ENCODE measurements around the gene PCK2.
"Not testable (repeated sequence)": the region's sequence is repeated elsewhere in the genome, so short reads cannot be mapped to it uniquely, and the experiment has no call there.

PCK2 gene

DNA sequence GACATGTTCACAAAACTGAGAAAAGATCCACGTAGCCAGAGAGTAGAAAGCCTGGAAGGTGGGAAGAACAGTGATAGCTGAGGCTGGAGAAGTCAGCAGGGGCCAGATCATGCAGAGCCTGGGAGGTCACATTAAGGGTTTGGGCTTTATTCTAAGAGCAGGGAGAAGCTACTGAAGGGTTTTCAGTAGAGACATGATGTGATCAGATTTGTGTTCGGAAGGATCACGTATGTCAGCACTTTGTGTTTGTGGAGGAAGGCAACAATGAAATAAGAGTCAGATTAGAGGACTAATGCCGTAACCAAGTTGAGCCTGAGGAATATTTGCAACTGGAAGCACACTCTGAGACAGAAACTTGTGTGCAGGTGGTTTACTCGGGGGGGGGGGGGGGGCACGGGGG is 4.2 kb upstream of the PCK2 start:
- DNase-seq (ENCODE audit: low read depth, low spot score) = no peak
- H3K4me3 ChIP-seq (ENCODE audit: low read length) = no peak overlapping the region

DNA sequence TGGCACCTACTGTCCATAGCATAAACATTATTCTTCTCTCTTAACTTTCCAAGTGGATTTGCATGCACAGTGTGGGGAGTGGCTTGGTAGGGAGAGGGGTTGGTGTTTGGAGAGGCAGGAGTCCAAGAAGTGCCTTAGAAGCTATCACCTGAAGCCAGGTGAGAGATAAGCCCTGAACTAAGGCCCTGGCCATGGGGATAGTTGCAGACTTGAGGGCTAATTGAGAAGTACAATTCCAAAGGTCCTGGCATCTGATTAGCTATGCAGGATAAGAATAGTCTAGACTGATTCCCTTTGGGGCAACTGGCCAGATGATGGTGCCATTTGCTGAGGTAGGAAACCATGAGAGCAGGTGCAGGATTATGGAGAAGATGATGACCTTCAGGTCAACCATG is 2.0 kb upstream of the PCK2 start:
- DNase-seq (ENCODE audit: low read depth, low spot score) = no peak
- H3K4me3 ChIP-seq (ENCODE audit: low read length) = no peak overlapping the region

DNA sequence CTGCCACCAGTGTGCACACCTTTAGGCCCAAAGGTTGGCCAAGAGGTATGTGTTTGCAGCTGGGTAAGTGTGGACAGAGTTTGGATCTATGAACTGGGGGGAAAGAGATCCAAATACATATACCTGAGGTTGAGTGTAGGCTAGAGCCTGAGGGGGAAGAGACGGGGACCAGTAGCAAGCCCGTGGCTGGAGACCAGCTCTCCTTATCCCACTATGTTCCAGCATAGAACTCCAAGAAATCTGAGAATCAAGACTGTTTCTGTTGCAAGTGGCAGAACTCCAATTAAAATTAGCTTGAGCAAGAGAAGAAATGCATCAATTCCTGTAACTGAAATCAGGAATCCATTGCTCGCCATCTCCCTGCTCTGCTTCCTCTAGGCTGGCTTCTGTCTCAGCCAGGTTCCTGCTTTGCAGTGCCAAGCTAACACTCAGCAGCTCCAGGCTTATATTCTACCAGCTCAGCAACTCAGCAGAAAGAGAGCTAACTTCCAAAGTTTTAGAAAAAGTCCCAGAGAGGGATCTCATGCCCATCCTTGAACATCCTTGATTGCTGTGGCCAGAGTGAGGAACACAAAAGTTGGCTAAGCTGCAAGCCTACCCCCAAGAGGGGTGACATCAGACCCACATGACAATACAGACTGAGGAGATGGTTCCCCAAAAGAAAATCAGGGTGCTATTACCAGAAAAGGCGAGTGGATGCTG is 1.5 kb upstream of the PCK2 start:
- DNase-seq (ENCODE audit: low read depth, low spot score) = no peak
- no peak overlapping the region for H3K4me3 ChIP-seq (ENCODE audit: low read length)

DNA sequence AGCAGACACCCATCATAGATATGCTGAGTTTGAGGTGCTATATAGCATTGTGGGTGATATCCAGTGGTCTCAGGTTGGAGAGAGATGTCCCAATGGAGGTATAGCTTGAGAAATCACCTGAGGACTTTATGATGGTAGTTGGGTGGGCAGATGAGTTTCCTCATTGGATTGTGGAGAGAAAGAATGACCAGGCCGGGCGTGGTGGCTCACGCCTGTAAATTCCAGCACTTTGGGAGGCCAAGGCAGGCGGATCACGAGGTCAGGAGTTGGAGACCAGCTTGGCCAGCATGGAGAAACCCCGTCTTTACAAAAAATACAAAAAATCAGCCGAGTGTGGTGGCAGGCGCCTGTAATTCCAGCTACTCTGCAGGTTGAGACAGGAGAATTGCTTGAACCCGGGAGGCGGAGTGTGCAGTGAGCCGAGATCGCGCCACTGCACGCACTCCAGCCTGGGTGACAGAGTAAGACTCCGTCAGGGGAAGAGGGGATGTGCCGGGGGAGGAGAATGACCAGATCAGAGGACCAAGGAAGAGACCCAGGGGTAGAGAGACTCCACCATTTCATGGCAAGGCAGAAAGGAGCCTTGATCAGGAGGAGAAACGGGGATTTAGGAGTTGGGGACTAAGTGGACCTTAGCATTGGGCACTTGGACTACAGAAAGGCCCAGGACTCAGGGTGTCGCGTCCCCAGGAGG is 757 bp upstream of the PCK2 start:
- H3K4me3 ChIP-seq (ENCODE audit: low read length) = peak overlapping the region; percentile 75
- DNase-seq (ENCODE audit: low read depth, low spot score) = no peak

DNA sequence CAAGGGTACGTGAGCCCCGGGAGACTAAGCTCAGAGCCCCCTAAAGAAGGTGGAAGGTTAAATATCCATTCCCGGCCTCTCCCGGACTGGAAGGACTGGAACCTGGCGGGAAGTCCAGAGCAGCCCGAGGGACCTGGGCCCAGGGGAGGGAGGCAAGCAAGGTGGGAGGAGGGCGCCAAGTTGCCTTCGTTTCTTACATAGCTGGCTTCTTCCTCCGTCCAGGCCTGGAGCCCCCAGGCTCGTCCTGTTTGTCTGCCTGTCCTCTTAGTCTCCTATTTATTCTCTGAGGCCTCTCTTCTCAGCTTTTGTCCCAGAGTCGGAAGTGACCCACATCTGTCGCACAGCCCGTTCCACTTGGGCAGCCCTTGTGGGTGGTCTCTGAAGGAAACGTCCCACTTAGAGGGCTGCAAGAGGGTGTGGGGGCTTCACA is 745 bp downstream of the PCK2 start:
- no peak for DNase-seq (ENCODE audit: low read depth, low spot score)
- peak overlapping the region; percentile 75 for H3K4me3 ChIP-seq (ENCODE audit: low read length)

DNA sequence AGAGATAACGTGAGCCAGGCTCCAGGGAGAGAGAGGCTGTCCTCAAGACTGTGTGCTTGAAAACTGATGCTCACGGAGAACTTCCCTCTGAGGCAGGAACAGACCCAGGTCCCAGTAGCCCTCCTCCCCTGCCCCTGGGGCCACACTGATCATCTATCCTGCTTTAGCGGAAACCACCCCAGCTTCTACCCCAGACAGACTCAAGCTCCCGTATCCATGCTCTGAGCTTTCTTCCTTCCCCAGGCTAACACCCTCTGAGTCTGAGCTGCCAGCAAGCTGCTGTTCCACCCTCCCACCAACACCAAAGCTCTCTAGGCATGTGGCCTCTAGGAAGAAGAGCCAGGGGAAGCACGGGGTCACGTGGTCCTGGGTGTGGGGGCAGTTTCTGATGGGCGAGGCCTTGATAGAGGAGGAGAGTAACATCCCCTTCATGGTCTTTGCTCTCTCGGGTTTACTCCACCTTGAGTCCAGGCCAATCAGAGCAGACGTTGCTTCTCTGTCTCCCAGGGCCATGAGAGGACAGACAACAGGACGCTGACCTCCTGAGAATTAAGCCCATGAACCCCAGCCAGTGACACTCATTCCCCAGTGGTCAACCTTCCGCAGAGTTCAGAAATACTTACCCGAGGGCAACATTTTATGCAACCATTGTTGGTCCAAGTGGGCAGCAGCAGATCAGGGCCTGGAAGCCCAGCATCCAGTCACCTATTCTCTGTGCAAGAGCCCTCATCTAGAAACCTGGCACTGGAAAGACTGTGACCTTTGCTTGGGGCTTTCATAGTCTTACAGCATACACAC is 1.4 kb downstream of the PCK2 start:
- no peak for DNase-seq (ENCODE audit: low read depth, low spot score)
- H3K4me3 ChIP-seq (ENCODE audit: low read length) = peak overlapping the region; percentile 75

DNA sequence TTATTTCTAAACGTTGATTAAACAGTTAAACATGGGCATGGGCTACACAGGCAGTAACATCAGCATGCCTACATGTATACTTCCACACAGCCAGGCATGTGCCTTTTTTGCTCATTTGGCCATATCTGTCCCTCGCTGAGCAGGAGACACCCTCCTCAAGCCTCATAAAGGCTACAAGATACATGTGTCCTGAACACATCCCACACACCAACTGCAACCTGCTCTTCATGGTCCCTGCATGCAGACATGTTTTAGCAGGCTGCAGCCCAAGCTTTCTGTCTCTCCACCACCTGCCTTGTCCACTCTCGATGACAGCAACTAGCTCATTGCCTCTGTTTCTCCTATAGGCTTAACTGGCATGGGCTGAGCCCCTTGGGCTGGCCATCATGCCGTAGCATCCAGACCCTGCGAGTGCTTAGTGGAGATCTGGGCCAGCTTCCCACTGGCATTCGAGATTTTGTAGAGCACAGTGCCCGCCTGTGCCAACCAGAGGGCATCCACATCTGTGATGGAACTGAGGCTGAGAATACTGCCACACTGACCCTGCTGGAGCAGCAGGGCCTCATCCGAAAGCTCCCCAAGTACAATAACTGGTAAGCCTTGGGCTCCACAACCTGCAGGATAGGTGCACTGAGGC is 2.6 kb downstream of the PCK2 start:
- DNase-seq (ENCODE audit: low read depth, low spot score) = no peak
- no peak overlapping the region for H3K4me3 ChIP-seq (ENCODE audit: low read length)

DNA sequence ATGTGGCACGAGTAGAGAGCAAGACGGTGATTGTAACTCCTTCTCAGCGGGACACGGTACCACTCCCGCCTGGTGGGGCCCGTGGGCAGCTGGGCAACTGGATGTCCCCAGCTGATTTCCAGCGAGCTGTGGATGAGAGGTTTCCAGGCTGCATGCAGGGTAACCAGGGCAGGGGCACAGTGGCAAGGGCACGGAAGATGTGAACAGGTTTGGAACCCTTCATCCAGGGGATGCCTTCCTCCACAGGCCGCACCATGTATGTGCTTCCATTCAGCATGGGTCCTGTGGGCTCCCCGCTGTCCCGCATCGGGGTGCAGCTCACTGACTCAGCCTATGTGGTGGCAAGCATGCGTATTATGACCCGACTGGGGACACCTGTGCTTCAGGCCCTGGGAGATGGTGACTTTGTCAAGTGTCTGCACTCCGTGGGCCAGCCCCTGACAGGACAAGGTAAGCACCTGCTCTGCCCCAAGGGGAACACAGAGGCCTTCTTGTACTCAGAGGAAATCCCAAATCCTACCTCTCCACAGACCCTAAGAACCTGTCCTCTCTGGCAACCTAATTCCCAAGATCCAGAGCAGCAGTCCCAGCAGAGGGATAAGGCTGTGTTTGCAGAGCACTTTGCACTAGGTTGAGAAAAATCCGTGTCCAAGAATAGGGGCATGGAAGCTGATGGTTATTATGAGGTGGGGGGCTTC is 4.3 kb downstream of the PCK2 start:
- no peak overlapping the region for H3K4me3 ChIP-seq (ENCODE audit: low read length)
- no peak for DNase-seq (ENCODE audit: low read depth, low spot score)

DNA sequence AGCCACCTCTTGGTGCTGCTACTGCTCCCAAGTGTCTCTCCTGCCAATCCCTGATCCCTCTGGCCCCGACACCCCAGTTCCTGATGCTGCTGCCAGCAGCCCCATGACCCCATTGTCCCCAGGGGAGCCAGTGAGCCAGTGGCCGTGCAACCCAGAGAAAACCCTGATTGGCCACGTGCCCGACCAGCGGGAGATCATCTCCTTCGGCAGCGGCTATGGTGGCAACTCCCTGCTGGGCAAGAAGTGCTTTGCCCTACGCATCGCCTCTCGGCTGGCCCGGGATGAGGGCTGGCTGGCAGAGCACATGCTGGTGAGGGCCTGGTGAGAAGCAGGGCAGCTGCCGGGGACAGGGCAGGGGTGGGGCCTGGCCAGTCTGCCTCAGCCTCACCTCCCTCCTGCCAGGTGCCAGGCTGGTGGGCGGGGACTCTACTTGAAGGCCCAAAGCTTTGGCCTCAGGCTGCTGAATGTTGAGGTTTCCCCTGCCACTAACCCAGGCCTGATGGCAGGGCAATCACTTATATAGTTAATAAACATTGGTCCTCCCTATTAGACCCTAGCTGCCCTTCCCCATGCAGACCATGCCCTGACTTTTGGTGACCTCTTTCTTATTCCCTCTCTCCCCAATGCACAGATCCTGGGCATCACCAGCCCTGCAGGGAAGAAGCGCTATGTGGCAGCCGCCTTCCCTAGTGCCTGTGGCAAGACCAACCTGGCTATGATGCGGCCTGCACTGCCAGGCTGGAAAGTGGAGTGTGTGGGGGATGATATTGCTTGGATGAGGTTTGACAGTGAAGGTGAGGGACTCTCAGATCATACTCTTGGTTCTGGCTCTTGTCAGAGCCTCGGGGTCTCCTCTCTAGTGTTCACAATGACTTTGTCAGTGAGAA is 5.1 kb downstream of the PCK2 start:
- DNase-seq (ENCODE audit: low read depth, low spot score) = no peak
- H3K4me3 ChIP-seq (ENCODE audit: low read length) = no peak overlapping the region

DNA sequence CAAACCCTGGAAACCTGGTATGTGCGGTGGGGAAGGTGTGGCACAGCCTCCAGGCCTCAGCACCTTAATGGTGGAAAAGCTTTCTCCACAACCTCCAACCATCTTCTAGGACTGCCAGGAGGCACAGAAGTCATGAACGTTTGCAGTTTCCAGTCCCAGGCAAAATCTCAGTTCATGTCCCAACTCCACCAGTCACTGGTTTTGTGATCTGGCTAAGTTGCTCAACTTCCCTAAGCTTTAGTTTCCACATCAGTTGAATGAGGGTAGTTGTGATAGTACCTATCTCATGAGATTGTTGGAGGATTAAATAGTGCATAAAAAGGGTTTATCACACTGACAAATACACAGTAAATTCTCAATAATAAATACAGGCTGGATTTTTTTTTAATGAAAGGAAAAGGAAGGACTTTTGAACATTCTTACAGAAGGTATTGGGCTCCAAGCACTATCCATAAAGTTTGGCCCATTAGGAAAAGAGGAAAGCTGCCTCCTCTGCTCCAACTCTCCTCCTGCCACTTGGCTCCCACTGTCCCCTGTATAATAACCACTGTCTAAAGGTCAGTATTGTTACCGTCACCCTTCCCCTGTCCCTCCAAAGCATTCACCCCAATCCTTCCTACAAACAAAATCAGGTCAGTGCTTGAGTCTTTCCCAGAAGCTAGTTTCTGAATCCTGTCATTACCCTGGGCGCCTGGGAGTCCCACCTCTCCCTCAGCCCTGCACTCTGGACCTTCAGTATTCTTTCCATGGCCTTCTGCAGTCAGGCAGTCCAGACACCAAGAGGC is 6.3 kb downstream of the PCK2 start:
- H3K4me3 ChIP-seq (ENCODE audit: low read length) = no peak overlapping the region
- no peak for DNase-seq (ENCODE audit: low read depth, low spot score)

DNA sequence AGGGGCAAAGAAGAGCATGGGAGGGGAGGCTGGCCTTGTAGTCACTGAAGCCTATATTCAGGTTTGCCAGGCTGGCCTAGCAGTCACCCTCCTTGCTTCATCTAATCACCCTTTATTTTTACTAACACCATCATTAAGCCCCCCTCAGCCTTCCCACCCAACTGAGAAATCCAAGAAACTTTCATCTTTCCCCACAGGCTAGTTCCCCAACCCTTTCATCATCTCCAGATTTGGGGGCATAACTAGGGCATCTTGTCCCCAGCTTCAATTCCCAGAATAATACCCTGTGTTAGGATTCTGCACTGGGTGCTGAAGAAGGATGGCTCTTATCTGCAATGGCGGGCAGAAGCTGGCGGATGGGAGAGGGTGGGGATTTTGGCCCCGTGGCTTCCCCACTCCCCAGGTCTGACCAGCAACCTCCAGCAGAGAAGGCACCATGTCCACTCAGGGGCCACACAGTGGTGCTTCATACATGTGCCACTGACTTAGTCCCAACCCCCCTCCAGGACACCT is 6.9 kb downstream of the PCK2 start:
- no peak for DNase-seq (ENCODE audit: low read depth, low spot score)
- no peak overlapping the region for H3K4me3 ChIP-seq (ENCODE audit: low read length)

DNA sequence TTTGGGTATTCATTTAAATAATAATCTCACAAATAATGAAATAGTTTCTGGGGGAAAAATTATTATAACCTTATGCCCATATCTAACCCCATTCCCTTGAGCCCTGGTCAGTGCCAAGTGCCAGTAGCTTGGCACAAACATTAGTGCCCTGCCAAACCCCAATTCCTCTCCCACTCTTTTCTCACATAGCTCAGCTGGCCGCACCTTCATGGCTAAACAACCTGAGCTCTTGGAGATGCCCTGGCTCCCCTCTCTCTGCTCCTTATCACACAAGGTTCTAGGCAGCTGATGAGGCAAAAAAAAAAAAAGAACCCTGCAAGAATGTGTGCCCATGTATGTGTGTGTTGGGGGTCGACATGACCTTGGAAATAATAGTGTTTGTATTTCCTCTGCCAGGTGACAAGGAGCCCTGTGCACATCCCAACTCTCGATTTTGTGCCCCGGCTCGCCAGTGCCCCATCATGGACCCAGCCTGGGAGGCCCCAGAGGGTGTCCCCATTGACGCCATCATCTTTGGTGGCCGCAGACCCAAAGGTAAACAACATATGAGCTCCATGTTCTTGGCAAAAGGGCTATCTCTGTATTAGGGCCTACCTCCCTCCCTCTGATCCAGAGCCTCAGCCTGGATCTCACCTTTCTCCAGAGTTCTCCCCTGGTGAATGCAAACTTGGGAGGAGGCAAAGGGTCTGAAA is 8.4 kb downstream of the PCK2 start:
- DNase-seq (ENCODE audit: low read depth, low spot score) = no peak
- no peak overlapping the region for H3K4me3 ChIP-seq (ENCODE audit: low read length)

DNA sequence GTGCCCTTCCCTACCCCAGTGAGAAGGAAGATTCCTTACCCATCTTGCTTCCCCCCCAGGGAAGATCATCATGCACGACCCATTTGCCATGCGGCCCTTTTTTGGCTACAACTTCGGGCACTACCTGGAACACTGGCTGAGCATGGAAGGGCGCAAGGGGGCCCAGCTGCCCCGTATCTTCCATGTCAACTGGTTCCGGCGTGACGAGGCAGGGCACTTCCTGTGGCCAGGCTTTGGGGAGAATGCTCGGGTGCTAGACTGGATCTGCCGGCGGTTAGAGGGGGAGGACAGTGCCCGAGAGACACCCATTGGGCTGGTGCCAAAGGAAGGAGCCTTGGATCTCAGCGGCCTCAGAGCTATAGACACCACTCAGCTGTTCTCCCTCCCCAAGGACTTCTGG is 9.3 kb downstream of the PCK2 start:
- DNase-seq (ENCODE audit: low read depth, low spot score) = no peak
- no peak overlapping the region for H3K4me3 ChIP-seq (ENCODE audit: low read length)

DNA sequence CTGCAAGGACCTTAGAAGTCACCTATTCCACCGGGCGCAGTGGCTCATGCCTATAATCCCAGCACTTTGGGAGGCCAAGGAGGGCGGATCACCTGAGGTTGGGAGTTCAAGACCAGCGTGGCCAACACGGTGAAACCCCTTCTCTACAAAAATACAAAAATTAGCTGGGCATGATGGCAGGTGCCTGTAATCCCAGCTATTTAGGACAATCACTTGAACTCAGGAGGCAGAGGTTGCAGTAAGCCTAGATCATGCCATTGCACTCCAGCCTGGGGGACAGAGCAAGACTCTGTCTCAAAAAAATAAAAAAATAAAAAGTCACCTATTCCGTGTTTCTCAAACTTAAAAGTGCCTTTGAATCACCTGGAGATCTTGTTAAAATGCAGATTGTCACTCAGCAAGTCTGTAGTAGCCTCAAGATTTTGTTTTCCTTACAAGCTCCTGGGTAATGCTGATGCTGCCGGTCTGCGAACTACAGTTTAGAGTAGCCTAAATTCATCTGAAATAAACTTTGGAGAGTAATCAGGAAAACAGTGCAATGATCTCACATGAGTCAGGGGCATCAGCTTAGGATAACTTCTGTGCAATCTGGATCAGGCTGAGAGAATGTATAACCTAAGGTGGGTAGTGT is 11.6 kb downstream of the PCK2 start:
- H3K4me3 ChIP-seq (ENCODE audit: low read length); DNase-seq (ENCODE audit: low read depth, low spot score): not testable (repeated sequence)

DNA sequence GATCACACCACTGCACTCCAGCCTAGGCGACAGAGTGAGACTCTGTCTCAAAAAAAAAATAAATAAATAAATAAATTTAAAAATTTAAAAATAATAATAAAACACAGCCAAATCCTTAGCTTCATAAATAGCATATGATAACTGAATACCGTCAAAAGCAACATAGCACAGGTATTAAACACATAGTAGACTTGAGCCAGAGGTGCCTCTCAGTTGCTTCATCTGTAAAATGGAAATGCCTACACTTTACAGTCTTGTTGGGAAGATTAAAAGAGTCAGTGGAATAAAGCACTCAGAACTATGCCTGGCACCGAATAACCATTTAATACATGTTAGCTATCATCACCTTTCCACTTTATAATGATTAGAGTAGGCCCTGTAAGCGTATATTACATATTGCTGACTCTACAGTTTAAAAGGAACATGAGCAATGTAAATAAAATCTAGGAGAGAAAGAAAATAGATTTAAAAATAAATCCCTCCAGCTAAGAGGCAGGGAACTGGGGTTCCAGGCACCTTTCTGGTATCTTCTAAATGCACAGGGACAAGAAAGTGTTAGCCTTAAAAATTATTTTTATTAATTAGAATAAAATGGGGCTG is 12.7 kb downstream of the PCK2 start:
- no peak overlapping the region for H3K4me3 ChIP-seq (ENCODE audit: low read length)
- DNase-seq (ENCODE audit: low read depth, low spot score) = no peak

DNA sequence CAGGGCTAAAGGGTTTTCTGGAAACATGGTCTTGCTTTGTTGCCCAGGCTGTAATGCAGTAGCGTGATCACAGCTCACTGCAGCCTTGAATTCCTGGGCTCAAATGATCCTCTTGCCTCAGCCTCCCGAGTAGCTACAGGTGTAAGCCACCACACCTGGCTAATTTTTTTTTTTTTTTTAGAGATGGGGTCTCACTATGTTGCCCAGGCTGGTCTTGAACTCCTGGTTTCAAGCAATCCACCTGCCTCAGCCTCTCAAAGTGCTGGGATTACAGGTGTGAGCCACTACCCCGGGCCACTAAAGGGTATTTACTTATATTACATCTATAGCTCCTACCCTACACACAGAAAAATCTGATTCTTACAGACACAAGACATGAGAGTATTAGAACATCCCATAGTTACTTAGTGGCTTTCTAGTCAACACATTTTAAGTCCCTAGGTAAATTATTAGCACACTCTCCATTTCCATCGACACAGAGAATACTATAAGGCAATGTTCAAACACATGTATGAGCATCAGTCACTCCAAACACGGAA is 14.3 kb downstream of the PCK2 start:
- no peak overlapping the region for H3K4me3 ChIP-seq (ENCODE audit: low read length)
- no peak for DNase-seq (ENCODE audit: low read depth, low spot score)

All from Jurkat, Clone E6-1 (cell line).